ENCODE data around the gene ALK.
"Not testable (repeated sequence)": the region's sequence is repeated elsewhere in the genome, so short reads cannot be mapped to it uniquely, and the experiment has no call there.

ALK gene

GRCh38 chr2:29269765-29270109 is 651.6 kb downstream of the ALK start:
- 85 to 89% methylated on average over 5 of the region's 5 CpGs for WGBS, 2 experiments
- no peaks in the 10 kb centered on the region for H3K36me3 ChIP-seq (ENCODE audit: control insufficient read depth, insufficient read depth, low read length)
- no peak overlapping the region for H3K4me3 ChIP-seq (ENCODE audit: insufficient read depth, low read depth, low read length)
- H3K4me1 ChIP-seq (ENCODE audit: control insufficient read depth, insufficient read depth, low read length), result no peaks in the 10 kb centered on the region
- H3K27me3 ChIP-seq (ENCODE audit: control insufficient read depth, insufficient read depth, low read length, poor library complexity, severe bottlenecking), result no peaks in the 10 kb centered on the region
- no peaks in the 10 kb centered on the region for H3K9me3 ChIP-seq (ENCODE audit: control insufficient read depth, low read length)
- no peak overlapping the region for H3K27ac ChIP-seq (ENCODE audit: insufficient read depth, low read depth, low read length, poor library complexity, severe bottlenecking)

GRCh38 chr2:29269095-29269764 is 652.2 kb downstream of the ALK start:
- 95 to 96% methylated on average over 11 of the region's 11 CpGs for WGBS, 2 experiments
- Histone ChIP-seq H3K9me3 (ENCODE audit: control insufficient read depth, low read length) (no peaks in the 10 kb centered on the region), H3K4me3 (ENCODE audit: insufficient read depth, low read depth, low read length) (no peak overlapping the region), H3K27me3 (ENCODE audit: control insufficient read depth, insufficient read depth, low read length, poor library complexity, severe bottlenecking) (no peaks in the 10 kb centered on the region), H3K4me1 (ENCODE audit: control insufficient read depth, insufficient read depth, low read length) (no peaks in the 10 kb centered on the region), H3K36me3 (ENCODE audit: control insufficient read depth, insufficient read depth, low read length) (no peaks in the 10 kb centered on the region), H3K27ac (ENCODE audit: insufficient read depth, low read depth, low read length, poor library complexity, severe bottlenecking) (no peak overlapping the region)

GRCh38 chr2:29267720-29268119 is 653.7 kb downstream of the ALK start:
- 40 to 53% methylated on average over 2 of the region's 2 CpGs for WGBS, 2 experiments

GRCh38 chr2:29263886-29264285 is 657.5 kb downstream of the ALK start:
- Histone ChIP-seq H3K27me3 (ENCODE audit: control insufficient read depth, insufficient read depth, low read length, poor library complexity, severe bottlenecking) (no peaks in the 10 kb centered on the region), H3K36me3 (ENCODE audit: control insufficient read depth, insufficient read depth, low read length) (no peaks in the 10 kb centered on the region), H3K4me3 (ENCODE audit: insufficient read depth, low read depth, low read length) (no peak overlapping the region), H3K9me3 (ENCODE audit: control insufficient read depth, low read length) (no peaks in the 10 kb centered on the region), H3K4me1 (ENCODE audit: control insufficient read depth, insufficient read depth, low read length) (no peaks in the 10 kb centered on the region), H3K27ac (ENCODE audit: insufficient read depth, low read depth, low read length, poor library complexity, severe bottlenecking) (no peak overlapping the region)
- 95% methylated on average over 5 of the region's 5 CpGs for WGBS, 2 experiments

More at GRCh38 chr2:29267720-29268119, 653.7 kb downstream of the ALK start:
- Histone ChIP-seq H3K36me3 (ENCODE audit: control insufficient read depth, insufficient read depth, low read length) (no peaks in the 10 kb centered on the region), H3K4me1 (ENCODE audit: control insufficient read depth, insufficient read depth, low read length) (no peaks in the 10 kb centered on the region), H3K27ac (ENCODE audit: insufficient read depth, low read depth, low read length, poor library complexity, severe bottlenecking) (no peak overlapping the region), H3K4me3 (ENCODE audit: insufficient read depth, low read depth, low read length) (no peak overlapping the region), H3K9me3 (ENCODE audit: control insufficient read depth, low read length) (no peaks in the 10 kb centered on the region), H3K27me3 (ENCODE audit: control insufficient read depth, insufficient read depth, low read length, poor library complexity, severe bottlenecking) (no peaks in the 10 kb centered on the region)

GRCh38 chr2:29262681-29263260 is 658.6 kb downstream of the ALK start:
- WGBS, 2 experiments, result 88% methylated on average over 7 of the region's 7 CpGs
- H3K4me3 ChIP-seq (ENCODE audit: insufficient read depth, low read depth, low read length), result no peak overlapping the region
- no peaks in the 10 kb centered on the region for H3K9me3 ChIP-seq (ENCODE audit: control insufficient read depth, low read length)
- no peaks in the 10 kb centered on the region for H3K36me3 ChIP-seq (ENCODE audit: control insufficient read depth, insufficient read depth, low read length)
- H3K27me3 ChIP-seq (ENCODE audit: control insufficient read depth, insufficient read depth, low read length, poor library complexity, severe bottlenecking), result no peaks in the 10 kb centered on the region
- H3K4me1 ChIP-seq (ENCODE audit: control insufficient read depth, insufficient read depth, low read length), result no peaks in the 10 kb centered on the region
- H3K27ac ChIP-seq (ENCODE audit: insufficient read depth, low read depth, low read length, poor library complexity, severe bottlenecking), result no peak overlapping the region

- whole genome bisulfite sequencing, 2 experiments, result 83 to 93% methylated on average over 3 of the region's 3 CpGs
- no peak overlapping the region for H3K27ac ChIP-seq (ENCODE audit: insufficient read depth, low read depth, low read length, poor library complexity, severe bottlenecking)
- no peak overlapping the region for H3K4me3 ChIP-seq (ENCODE audit: insufficient read depth, low read depth, low read length)
- no peaks in the 10 kb centered on the region for H3K27me3 ChIP-seq (ENCODE audit: control insufficient read depth, insufficient read depth, low read length, poor library complexity, severe bottlenecking)
- no peaks in the 10 kb centered on the region for H3K36me3 ChIP-seq (ENCODE audit: control insufficient read depth, insufficient read depth, low read length)
- no peaks in the 10 kb centered on the region for H3K4me1 ChIP-seq (ENCODE audit: control insufficient read depth, insufficient read depth, low read length)
- H3K9me3 ChIP-seq (ENCODE audit: control insufficient read depth, low read length), result no peaks in the 10 kb centered on the region
These were observed 660.4 kb downstream of the ALK start for GRCh38 chr2:29261003-29261402.

GRCh38 chr2:29260142-29260772 is 661.1 kb downstream of the ALK start:
- no peaks in the 10 kb centered on the region for H3K36me3 ChIP-seq (ENCODE audit: control insufficient read depth, insufficient read depth, low read length)
- no peaks in the 10 kb centered on the region for H3K4me1 ChIP-seq (ENCODE audit: control insufficient read depth, insufficient read depth, low read length)
- no peaks in the 10 kb centered on the region for H3K9me3 ChIP-seq (ENCODE audit: control insufficient read depth, low read length)
- no peak overlapping the region for H3K4me3 ChIP-seq (ENCODE audit: insufficient read depth, low read depth, low read length)
- 92% methylated on average over 5 to 6 of the region's 6 CpGs for WGBS, 2 experiments
- no peaks in the 10 kb centered on the region for H3K27me3 ChIP-seq (ENCODE audit: control insufficient read depth, insufficient read depth, low read length, poor library complexity, severe bottlenecking)
- no peak overlapping the region for H3K27ac ChIP-seq (ENCODE audit: insufficient read depth, low read depth, low read length, poor library complexity, severe bottlenecking)

- H3K27me3 ChIP-seq (ENCODE audit: control insufficient read depth, insufficient read depth, low read length, poor library complexity, severe bottlenecking), result no peaks in the 10 kb centered on the region
- WGBS, 2 experiments, result 50 to 75% methylated on average over 2 to 4 of the region's 4 CpGs
- no peak overlapping the region for H3K27ac ChIP-seq (ENCODE audit: insufficient read depth, low read depth, low read length, poor library complexity, severe bottlenecking)
- no peak overlapping the region for H3K4me3 ChIP-seq (ENCODE audit: insufficient read depth, low read depth, low read length)
- no peaks in the 10 kb centered on the region for H3K36me3 ChIP-seq (ENCODE audit: control insufficient read depth, insufficient read depth, low read length)
- H3K9me3 ChIP-seq (ENCODE audit: control insufficient read depth, low read length), result no peaks in the 10 kb centered on the region
- no peaks in the 10 kb centered on the region for H3K4me1 ChIP-seq (ENCODE audit: control insufficient read depth, insufficient read depth, low read length)
These were observed 662.2 kb downstream of the ALK start for GRCh38 chr2:29259221-29259620.

- no peaks in the 10 kb centered on the region for H3K27me3 ChIP-seq (ENCODE audit: control insufficient read depth, insufficient read depth, low read length, poor library complexity, severe bottlenecking)
- no peak overlapping the region for H3K4me3 ChIP-seq (ENCODE audit: insufficient read depth, low read depth, low read length)
- 93 to 94% methylated on average over 2 of the region's 2 CpGs for WGBS, 2 experiments
- H3K27ac ChIP-seq (ENCODE audit: insufficient read depth, low read depth, low read length, poor library complexity, severe bottlenecking), result no peak overlapping the region
- no peaks in the 10 kb centered on the region for H3K36me3 ChIP-seq (ENCODE audit: control insufficient read depth, insufficient read depth, low read length)
- peaks cover 2% of the 10 kb centered on the region for H3K4me1 ChIP-seq (ENCODE audit: control insufficient read depth, insufficient read depth, low read length)
- H3K9me3 ChIP-seq (ENCODE audit: control insufficient read depth, low read length), result no peaks in the 10 kb centered on the region
These were observed 666.4 kb downstream of the ALK start for GRCh38 chr2:29255004-29255403.

- H3K9me3 ChIP-seq (ENCODE audit: control insufficient read depth, low read length); H3K27ac ChIP-seq (ENCODE audit: insufficient read depth, low read depth, low read length, poor library complexity, severe bottlenecking); H3K4me1 ChIP-seq (ENCODE audit: control insufficient read depth, insufficient read depth, low read length); H3K4me3 ChIP-seq (ENCODE audit: insufficient read depth, low read depth, low read length); H3K36me3 ChIP-seq (ENCODE audit: control insufficient read depth, insufficient read depth, low read length); H3K27me3 ChIP-seq (ENCODE audit: control insufficient read depth, insufficient read depth, low read length, poor library complexity, severe bottlenecking): not testable (repeated sequence)
- WGBS, 2 experiments, result 89 to 92% methylated on average over 3 of the region's 4 CpGs
These were observed 667.7 kb downstream of the ALK start for GRCh38 chr2:29253495-29254275.

Data from ectodermal cell (in vitro differentiated cells).